ENCODE results near the gene MAML2.

Gene MAML2

GRCh38 chr11:96024666-96025065 is 318.3 kb downstream of the MAML2 start:
- no peak for DNase-seq

DNA sequence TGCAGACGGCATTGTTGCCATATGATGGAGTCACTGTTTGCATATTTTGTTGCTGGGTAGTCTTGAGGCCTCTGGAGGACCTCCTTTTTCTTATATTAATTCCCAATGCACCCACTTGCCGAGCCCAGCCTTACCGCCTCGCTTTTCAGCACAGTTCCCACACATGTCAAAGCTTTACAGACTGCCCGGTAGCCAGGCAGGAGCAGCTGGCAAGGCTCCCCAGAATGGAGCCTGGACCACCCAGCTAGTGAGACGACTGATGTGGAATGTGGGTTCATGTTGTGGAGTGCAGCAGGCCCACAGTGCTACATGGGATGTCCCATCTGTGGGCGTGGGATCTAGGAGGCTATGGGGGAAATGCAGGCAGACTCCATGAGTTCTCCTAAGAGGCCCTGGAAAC is 319.7 kb downstream of the MAML2 start:
- DNase-seq, result no peak

DNA sequence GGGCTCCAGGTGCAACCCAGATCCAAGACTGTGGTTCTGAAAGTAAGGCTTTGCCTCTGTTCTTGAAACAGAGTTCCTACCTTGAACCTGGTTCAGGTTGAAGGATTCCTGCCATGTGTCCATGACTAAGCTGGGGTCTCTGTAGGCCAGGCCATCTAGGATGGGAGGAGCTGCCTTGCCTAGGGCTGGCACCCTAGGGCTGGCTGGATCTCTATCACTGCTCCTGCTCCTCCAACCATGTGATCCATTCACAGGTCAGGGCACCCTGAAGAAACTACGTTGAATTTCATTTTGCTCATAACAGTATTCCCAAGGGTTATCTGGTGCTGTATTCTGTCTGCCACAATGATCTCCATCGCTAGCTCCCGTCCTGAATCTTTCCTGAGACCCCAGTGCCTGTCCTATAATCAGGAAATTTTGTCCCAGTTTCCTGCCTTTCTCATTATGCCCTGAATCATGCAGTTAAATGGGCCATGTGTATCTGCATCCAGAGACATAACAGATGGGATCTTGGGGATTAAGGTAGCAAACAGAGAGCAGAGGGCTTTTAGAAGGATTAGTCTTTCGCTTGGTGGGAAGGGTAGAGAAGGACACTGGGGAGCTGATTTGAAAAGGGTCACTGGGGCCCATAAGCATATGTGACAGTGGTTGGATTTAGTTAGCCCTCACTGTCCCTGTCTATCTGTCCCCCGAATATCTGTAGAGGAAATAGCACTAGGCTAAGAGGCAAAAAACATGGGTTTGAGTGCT is 320.9 kb downstream of the MAML2 start:
- DNase-seq, result no peak

DNA sequence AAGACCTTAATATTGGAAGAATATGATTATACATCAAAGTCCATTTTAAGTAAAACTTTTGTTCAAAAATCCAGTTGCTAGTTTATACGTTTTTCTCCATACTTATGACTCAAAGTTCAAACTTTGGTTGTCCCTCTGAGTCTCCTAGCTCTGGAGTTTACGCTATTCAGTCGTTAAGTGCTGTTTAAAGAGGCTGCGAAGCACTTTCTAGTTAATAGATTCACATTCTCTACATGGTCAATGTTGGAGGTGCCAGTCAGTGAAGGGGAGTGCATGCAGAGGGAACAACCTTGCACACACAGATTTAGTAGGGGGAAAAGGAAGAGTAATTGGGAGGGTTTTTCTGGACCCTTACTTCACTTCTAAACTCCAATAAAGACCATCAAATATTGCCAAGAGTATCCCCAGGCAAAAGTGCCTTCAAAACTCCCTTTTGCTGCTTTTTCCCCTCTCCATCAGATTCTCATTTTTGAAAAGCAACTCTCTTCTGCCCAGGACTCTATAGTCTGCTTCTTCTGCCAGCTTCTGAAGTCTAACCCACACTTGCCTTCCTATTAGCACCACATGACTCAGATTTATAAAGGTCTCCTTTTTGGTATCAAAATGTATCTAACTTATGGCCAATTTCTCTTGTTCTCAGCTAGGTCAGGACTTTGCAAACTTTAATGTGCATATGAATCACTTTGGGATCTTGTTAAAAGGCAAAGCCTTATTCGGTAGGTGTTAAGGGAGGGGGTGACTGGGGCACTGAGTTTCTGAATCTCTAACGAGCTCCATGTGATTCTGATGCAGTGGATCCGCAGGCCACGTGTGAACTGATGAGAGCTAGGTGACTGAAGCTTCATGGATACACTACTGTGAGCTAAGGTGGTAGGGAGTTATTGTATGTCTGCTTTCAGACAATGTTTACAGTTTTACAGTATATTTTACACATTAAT is 322.9 kb downstream of the MAML2 start:
- DNase-seq, result no peak

DNA sequence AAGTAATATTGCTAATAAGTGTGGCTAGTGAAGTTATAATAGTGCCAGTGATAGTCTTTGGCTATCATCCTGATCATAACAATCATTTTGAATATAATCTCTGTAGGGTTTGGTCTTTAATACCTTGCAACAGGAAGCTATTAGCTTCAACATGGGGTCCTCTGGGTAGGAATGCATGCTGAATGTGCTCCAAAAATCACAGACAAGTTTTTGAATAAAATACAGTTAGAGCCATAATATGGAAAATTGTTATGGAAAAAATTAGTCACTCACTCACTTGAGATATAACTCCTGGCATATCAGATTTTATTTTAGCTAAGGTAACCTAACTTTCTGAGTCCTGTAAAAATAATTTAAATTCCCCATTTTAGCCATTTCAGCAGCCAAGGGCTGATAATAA is 323.7 kb downstream of the MAML2 start:
- DNase-seq, result no peak

DNA sequence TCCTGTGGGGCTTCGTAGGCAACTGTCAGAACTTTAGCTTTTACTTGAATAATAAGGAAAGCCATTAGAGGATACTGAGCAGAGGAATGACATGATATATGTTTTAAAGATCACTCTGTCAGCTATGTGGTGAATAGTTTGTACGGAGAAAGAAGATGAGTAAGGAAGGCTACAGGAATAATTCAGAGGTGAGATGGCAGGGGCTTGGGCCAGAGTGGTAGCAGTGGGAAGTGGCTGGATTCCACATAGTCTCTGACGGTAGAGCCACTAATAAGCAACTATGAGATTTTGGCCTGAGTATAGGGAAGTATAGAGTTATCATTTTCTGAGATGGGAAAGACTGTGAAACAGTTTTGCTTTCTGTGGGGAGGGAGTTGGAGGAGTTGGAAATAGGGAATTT is 325.1 kb downstream of the MAML2 start:
- DNase-seq, result no peak

DNA sequence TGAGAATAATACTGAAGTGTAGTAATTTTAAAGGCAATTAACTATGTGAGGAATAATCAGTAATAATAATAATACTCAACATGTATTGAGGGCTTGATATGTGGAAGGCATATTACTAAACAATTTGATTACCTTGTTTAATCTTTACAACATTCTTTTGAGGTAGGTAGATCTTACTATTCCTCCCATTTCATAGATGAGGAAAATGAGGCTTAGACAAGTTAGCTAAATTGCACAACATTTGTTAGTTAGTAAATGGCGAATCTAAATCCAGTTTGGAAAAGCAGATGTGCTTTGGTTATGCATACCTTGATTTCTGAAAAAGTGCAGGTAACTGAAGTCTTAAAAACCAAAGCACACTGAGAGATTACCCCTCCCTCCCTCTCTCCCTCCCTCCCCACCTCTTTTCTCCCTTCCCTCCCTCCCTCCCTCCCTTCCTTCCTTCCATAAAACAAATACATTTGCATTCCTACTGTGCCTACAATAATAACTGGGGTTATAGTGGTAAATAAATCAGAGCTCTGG is 326.0 kb downstream of the MAML2 start:
- no peak for DNase-seq

DNA sequence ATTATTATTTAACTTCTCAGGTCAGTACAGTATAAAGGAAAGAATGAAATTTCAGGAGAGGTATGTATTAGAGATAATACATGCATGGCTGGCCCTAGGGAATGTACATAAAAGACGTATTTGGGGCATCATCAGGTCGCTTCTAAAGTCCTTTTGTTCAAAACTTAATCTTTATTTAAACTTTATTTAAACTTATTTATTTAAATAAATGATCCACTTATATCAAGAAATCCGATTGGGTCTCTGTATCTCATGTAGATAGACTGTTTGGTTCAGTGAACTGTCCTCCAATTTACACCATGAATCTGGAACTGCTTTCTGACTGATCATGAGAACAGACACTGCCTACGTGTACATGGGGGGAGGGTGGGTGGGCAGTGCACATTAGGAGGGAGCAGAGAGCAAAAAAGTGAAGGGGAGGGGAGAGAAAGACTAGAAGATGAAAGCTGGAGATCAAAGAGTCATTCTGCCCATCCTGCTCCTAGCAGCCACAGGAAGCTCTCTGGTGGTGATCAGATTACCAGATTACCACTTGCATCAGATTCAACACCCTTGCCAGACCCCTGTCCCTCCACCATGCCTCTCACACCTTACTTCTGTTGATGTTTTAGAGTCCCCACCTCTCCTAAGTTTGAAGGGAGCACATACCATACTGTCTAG is 327.0 kb downstream of the MAML2 start:
- peak; percentile 41 to 45 for DNase-seq

GRCh38 chr11:96014217-96014616 is 328.8 kb downstream of the MAML2 start:
- DNase-seq, result no peak

DNA sequence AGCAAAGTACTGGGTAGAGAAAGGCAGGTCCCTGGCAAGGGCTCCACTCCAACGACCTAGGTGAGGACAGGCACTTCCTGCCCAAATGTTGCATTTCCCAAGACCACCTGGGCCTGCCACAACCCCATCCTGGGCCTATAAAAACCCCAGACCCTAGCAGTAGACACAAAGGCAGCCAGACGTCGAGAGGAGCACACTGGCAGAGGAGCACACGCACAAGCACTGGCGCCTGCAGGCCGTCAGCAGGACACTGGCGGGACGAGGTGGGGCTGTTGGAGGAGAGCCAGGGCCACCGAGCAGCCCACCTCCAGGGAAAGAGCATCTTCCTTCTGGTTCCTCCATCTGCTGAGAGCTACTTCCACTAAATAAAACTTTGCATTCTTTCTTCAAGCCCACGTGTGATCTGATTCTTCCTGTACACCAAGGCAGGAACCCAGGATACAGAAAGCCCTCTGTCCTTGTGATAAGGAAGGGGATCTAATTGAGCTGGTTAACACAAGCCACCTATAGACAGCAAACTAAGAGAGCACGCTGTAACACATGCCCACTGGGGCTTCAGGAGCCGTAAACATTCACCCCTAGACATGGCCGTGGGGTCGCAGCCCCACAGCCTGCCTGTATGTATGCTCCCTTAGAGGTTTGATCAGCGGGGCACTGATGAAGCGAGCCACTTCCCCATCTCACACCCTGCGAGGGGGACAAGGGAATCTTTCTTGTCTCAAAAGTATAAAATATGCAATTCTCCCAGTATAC is 329.4 kb downstream of the MAML2 start:
- peak; percentile 45 to 51 for DNase-seq

- DNase-seq, result peak; percentile 47 to 55
These were observed 330.7 kb downstream of the MAML2 start for GRCh38 chr11:96012086-96012824.

- no peak for DNase-seq
These were observed 332.3 kb downstream of the MAML2 start for GRCh38 chr11:96010683-96011082.

- no peak for DNase-seq
These were observed 334.8 kb downstream of the MAML2 start for GRCh38 chr11:96008161-96008720.

DNA sequence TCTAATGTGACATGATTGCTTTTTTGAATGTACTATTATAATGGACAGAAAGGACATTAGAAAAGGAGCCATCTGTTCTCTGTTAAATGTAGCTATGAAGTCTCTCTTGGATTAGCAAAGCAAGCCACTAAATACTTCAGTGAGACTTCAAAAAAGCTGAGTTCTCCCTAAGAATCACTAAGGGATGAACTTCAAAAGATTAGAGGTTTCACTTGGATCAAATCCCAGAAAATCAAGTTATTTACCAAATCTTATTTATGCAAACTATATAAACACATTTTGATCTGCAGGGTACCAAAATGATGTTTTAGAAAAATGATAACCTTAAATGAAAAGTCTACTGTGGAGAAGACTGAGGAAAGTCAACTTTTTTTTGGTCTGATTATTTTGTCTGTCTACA is 337.0 kb downstream of the MAML2 start:
- no peak for DNase-seq

GRCh38 chr11:96004862-96005261 is 338.1 kb downstream of the MAML2 start:
- DNase-seq, result no peak

GRCh38 chr11:96002754-96003290 is 340.2 kb downstream of the MAML2 start:
- no peak for DNase-seq

DNA sequence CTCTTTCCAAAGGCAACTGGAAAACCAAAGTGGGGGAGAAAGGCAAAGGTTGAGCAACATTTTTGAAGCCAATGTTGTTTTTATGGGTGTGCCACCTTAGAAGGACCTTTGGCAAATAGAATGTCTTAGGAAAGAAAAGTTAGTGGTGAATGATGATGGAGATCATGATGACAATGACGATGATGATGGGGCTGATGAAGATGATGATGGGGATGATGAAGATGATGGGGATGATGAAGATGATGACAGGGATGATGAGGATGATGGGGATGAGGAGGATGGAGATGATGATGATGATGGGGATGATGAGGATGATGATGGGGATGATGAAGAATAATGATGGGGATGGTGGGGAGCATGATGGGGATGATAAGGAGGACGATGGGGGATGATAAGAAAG is 340.7 kb downstream of the MAML2 start:
- no peak for DNase-seq

DNA sequence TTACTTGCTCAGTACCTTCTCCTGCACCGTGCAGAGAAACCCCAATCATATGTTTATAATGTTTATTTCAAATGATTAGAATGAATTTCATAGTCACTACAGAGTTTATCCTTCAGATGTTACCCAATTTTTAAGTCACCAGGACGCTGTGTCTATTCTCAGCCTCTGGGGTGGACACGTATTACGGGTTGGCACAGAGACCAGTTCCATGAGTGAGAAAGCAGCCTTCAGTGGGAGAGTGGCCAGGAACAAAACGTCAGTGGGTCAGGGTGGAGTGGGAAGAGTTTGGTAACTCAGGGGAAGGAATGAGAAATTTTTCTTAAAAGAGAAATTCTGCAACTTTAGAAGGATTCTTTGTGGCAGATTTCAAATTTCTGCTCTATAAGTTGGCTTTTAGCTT is 342.0 kb downstream of the MAML2 start:
- DNase-seq, result no peak

DNA sequence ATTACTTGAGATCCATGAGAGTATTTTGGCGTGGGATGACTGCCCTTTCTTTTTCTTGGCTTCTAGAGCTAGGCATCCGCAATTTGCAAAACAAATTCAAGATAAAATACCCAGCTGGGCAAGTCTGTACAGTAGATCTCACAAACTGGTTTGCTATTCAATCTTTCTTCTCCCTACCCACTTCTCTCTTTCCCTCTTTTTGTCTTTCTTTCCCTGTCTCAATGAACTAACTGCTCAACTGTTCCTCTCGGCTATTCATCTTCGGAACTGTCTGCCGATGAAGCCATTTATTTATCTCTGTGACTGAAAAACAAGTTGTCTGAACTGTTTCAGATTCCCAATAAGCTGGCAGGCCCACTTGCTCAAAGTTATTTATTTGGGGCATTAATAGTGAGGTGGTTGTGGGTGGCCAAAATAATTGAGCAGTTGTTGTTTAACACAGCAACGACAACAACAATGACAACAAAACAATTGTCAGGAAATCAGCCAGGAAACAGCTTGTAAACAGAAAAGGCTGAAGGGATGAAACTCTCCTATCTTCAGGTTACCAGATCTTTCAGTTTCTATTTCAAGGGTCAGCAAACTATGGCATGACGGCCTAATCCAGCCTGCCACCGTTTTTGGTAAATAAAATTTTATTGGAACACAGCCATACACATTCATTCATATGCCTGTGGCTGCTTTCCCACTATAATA is 343.1 kb downstream of the MAML2 start:
- DNase-seq, result no peak

- DNase-seq, result no peak
These were observed 346.3 kb downstream of the MAML2 start for GRCh38 chr11:95996621-95997235.
